ENCODE measurements around the gene AASDH.
"Not testable (repeated sequence)": the region's sequence is repeated elsewhere in the genome, so short reads cannot be mapped to it uniquely, and the experiment has no call there.

DNA sequence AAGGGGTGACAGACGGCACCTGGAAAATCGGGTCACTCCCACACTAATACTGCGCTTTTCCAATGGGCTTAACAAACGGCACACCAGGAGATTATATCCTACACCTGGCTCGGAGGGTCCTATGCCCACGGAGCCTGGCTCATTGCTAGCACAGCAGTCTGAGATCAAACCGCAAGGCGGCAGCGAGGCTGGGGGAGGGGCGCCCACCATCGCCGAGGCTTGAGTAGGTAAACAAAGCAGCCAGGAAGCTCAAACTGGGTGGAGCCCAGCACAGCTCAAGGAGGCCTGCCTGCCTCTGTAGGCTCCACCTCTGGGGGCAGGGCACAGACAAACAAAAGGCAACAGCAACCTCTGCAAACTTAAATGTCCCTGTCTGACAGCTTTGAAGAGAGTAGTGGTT is 24.3 kb downstream of the AASDH start:
- TF ChIP-seq TAF1 (IDR thresholded peaks at IDR 0.05; ENCODE audit: borderline replicate concordance, low read depth, low read length); CTCF (IDR thresholded peaks at IDR 0.05); FOXJ3 (CRISPR knock-in tag; IDR thresholded peaks at IDR 0.05); SMC3 (IDR thresholded peaks at IDR 0.05; ENCODE audit: low read depth, low read length); USF1 (IDR thresholded peaks at IDR 0.05; ENCODE audit: borderline replicate concordance, low read depth); POLR2AphosphoS5 (IDR thresholded peaks at IDR 0.05; ENCODE audit: low read depth, low read length); EZH2phosphoT487 (IDR thresholded peaks at IDR 0.05; ENCODE audit: borderline replicate concordance, low read depth); FOXM1 (IDR thresholded peaks at IDR 0.05; ENCODE audit: low read depth); TEAD4 (IDR thresholded peaks at IDR 0.05; ENCODE audit: borderline replicate concordance, insufficient read depth); CHD2 (IDR thresholded peaks at IDR 0.05; ENCODE audit: low read length, partially characterized antibody): not testable (repeated sequence)
- TF ChIP-seq, protein P1, sequence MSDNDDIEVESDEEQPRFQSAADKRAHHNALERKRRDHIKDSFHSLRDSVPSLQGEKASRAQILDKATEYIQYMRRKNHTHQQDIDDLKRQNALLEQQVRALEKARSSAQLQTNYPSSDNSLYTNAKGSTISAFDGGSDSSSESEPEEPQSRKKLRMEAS (IDR thresholded peaks at IDR 0.05; ENCODE audit: low read depth): not testable (repeated sequence)
- TF ChIP-seq, protein P2, sequence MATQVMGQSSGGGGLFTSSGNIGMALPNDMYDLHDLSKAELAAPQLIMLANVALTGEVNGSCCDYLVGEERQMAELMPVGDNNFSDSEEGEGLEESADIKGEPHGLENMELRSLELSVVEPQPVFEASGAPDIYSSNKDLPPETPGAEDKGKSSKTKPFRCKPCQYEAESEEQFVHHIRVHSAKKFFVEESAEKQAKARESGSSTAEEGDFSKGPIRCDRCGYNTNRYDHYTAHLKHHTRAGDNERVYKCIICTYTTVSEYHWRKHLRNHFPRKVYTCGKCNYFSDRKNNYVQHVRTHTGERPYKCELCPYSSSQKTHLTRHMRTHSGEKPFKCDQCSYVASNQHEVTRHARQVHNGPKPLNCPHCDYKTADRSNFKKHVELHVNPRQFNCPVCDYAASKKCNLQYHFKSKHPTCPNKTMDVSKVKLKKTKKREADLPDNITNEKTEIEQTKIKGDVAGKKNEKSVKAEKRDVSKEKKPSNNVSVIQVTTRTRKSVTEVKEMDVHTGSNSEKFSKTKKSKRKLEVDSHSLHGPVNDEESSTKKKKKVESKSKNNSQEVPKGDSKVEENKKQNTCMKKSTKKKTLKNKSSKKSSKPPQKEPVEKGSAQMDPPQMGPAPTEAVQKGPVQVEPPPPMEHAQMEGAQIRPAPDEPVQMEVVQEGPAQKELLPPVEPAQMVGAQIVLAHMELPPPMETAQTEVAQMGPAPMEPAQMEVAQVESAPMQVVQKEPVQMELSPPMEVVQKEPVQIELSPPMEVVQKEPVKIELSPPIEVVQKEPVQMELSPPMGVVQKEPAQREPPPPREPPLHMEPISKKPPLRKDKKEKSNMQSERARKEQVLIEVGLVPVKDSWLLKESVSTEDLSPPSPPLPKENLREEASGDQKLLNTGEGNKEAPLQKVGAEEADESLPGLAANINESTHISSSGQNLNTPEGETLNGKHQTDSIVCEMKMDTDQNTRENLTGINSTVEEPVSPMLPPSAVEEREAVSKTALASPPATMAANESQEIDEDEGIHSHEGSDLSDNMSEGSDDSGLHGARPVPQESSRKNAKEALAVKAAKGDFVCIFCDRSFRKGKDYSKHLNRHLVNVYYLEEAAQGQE (IDR thresholded peaks at IDR 0.05; ENCODE audit: low read depth, low read length): not testable (repeated sequence)
- TF ChIP-seq, protein P3, sequence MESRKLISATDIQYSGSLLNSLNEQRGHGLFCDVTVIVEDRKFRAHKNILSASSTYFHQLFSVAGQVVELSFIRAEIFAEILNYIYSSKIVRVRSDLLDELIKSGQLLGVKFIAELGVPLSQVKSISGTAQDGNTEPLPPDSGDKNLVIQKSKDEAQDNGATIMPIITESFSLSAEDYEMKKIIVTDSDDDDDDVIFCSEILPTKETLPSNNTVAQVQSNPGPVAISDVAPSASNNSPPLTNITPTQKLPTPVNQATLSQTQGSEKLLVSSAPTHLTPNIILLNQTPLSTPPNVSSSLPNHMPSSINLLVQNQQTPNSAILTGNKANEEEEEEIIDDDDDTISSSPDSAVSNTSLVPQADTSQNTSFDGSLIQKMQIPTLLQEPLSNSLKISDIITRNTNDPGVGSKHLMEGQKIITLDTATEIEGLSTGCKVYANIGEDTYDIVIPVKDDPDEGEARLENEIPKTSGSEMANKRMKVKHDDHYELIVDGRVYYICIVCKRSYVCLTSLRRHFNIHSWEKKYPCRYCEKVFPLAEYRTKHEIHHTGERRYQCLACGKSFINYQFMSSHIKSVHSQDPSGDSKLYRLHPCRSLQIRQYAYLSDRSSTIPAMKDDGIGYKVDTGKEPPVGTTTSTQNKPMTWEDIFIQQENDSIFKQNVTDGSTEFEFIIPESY (IDR thresholded peaks at IDR 0.05; ENCODE audit: borderline replicate concordance, low read depth): not testable (repeated sequence)
